HK-2 (cell line): ENCODE data around the gene KRT6A.
"Not testable (repeated sequence)": the region's sequence is repeated elsewhere in the genome, so short reads cannot be mapped to it uniquely, and the experiment has no call there.

Experiments used
- DNase-seq: peaks from one replicate; pipeline ENCODE4 v3.0.0-alpha.2; 2018; ENCODE audit not compliant: unreplicated experiment

The KRT6A gene

GRCh38 chr12:52502877-52503276, 9.8 kb upstream of the KRT6A start:
- no peak for DNase-seq

GRCh38 chr12:52501490-52501889, 8.4 kb upstream of the KRT6A start:
- no peak for DNase-seq

GRCh38 chr12:52500574-52500973, 7.5 kb upstream of the KRT6A start:
- DNase-seq, result not testable (repeated sequence)

GRCh38 chr12:52499806-52500560, 6.9 kb upstream of the KRT6A start:
- DNase-seq, result no peak

GRCh38 chr12:52498946-52499345, 5.9 kb upstream of the KRT6A start:
- DNase-seq, result no peak

- no peak for DNase-seq
Observed at GRCh38 chr12:52497975-52498374, 4.9 kb upstream of the KRT6A start.

GRCh38 chr12:52496590-52497071, 3.6 kb upstream of the KRT6A start:
- DNase-seq, result no peak

GRCh38 chr12:52496054-52496453, 3.0 kb upstream of the KRT6A start:
- no peak for DNase-seq

- DNase-seq, result no peak
Observed at GRCh38 chr12:52495389-52495788, 2.3 kb upstream of the KRT6A start.

GRCh38 chr12:52494518-52494917, 1.5 kb upstream of the KRT6A start:
- DNase-seq, result no peak

GRCh38 chr12:52494100-52494499, 1.0 kb upstream of the KRT6A start:
- DNase-seq, result no peak

GRCh38 chr12:52492405-52492804, 652 bp downstream of the KRT6A start:
- DNase-seq, result not testable (repeated sequence)

GRCh38 chr12:52491495-52491894, 1.6 kb downstream of the KRT6A start:
- not testable (repeated sequence) for DNase-seq

- DNase-seq, result no peak
Observed at GRCh38 chr12:52488736-52489135, 4.3 kb downstream of the KRT6A start.

GRCh38 chr12:52487744-52488443, 5.2 kb downstream of the KRT6A start:
- DNase-seq, result not testable (repeated sequence)

- no peak for DNase-seq
Observed at GRCh38 chr12:52487211-52487610, 5.8 kb downstream of the KRT6A start.

GRCh38 chr12:52486166-52487105, 6.6 kb downstream of the KRT6A start:
- no peak for DNase-seq

- no peak for DNase-seq
Observed at GRCh38 chr12:52480073-52480472, 13.0 kb downstream of the KRT6A start.

- DNase-seq, result no peak
Observed at GRCh38 chr12:52477651-52478050, 15.4 kb downstream of the KRT6A start.

GRCh38 chr12:52474212-52474611, 18.8 kb downstream of the KRT6A start:
- no peak for DNase-seq

GRCh38 chr12:52473768-52474167, 19.3 kb downstream of the KRT6A start, which contains the start of gene KRT6C:
TSS of gene KRT6C (minus strand) at chr12:52473805. CDS start at chr12:52473737, 68 bp downstream.
- no peak for DNase-seq

- no peak for DNase-seq
Observed at GRCh38 chr12:52469853-52470252, 23.2 kb downstream of the KRT6A start.
